H9 (cell line): ENCODE data around the gene KCNN3. TPM values are rescaled to one million over a fixed set of nuclear protein-coding genes. Genes with fewer than 3 reads are reported as not detected.

Experiments
- DNase-seq: peaks from one replicate; pipeline ENCODE4 v3.0.0-alpha.2; 2017
- H2AFZ ChIP-seq: one replicate; pipeline ENCODE4 v1.6.1; 2013; ENCODE audit warnings: mild to moderate bottlenecking, low read length, control low read depth, moderate library complexity
- H2AK5ac ChIP-seq: 2 replicates; pipeline ENCODE4 v1.6.1; 2013; ENCODE audit warnings: low read length, control low read depth, mixed read lengths; ENCODE audit not compliant: insufficient read length
- H2BK120ac ChIP-seq: one replicate; pipeline ENCODE4 v1.6.1; 2013; ENCODE audit warnings: low read depth, mild to moderate bottlenecking, low read length, control low read depth, inconsistent platforms; ENCODE audit not compliant: poor library complexity, severe bottlenecking
- H2BK12ac ChIP-seq: 2 replicates; pipeline ENCODE4 v1.6.1; 2013; ENCODE audit warnings: low read length, control low read depth, mixed read lengths, low read depth; ENCODE audit not compliant: insufficient read length
- H2BK15ac ChIP-seq: 2 replicates; pipeline ENCODE4 v1.6.1; 2013; ENCODE audit warnings: low read depth, low read length, control low read depth
- H2BK20ac ChIP-seq: one replicate; pipeline ENCODE4 v1.6.1; 2013; ENCODE audit warnings: low read depth, mild to moderate bottlenecking, low read length, control low read depth, inconsistent platforms; ENCODE audit not compliant: poor library complexity, severe bottlenecking
- H2BK5ac ChIP-seq: 2 replicates; pipeline ENCODE4 v1.6.1; 2013; ENCODE audit warnings: low read length, control low read depth, mixed read lengths; ENCODE audit not compliant: insufficient read length
- H3K14ac ChIP-seq: 2 replicates; pipeline ENCODE4 v1.6.1; 2013; ENCODE audit warnings: low read length, control low read depth; ENCODE audit not compliant: insufficient read depth
- H3K18ac ChIP-seq: 2 replicates; pipeline ENCODE4 v1.6.1; 2013; ENCODE audit warnings: low read depth, mild to moderate bottlenecking, mixed read lengths, low read length, control low read depth; ENCODE audit not compliant: insufficient read length
- H3K23ac ChIP-seq: 2 replicates; pipeline ENCODE4 v1.6.1; 2013; ENCODE audit warnings: low read length, control low read depth, mixed read lengths, low read depth; ENCODE audit not compliant: insufficient read length
- H3K23me2 ChIP-seq: 2 replicates; pipeline ENCODE4 v1.6.1; 2013; ENCODE audit warnings: low read depth, mild to moderate bottlenecking, mixed read lengths, low read length, control low read depth; ENCODE audit not compliant: insufficient read length, poor library complexity, severe bottlenecking
- H3K27ac ChIP-seq: 2 replicates; pipeline ENCODE4 v1.5.1; 2013; ENCODE audit warnings: low read length, control low read depth, mixed read lengths, low read depth; ENCODE audit not compliant: insufficient read length
- H3K27me3 ChIP-seq: 2 replicates; pipeline ENCODE4 v1.6.1; 2013; ENCODE audit warnings: low read length, control low read depth, inconsistent platforms; ENCODE audit not compliant: insufficient read depth
- H3K4ac ChIP-seq: 2 replicates; pipeline ENCODE4 v1.6.1; 2013; ENCODE audit warnings: low read depth, mild to moderate bottlenecking, control low read depth, inconsistent platforms, low read length, moderate library complexity
- H3K4me1 ChIP-seq: 2 replicates; pipeline ENCODE4 v1.6.1; 2013; ENCODE audit warnings: low read length, control low read depth, inconsistent platforms; ENCODE audit not compliant: insufficient read depth
- H3K4me2 ChIP-seq: 2 replicates; pipeline ENCODE4 v1.6.1; 2013; ENCODE audit warnings: low read length, control low read depth, mixed read lengths; ENCODE audit not compliant: insufficient read length, insufficient read depth
- H3K56ac ChIP-seq: 2 replicates; pipeline ENCODE4 v1.6.1; 2013; ENCODE audit warnings: low read depth, mild to moderate bottlenecking, mixed read lengths, low read length, control low read depth; ENCODE audit not compliant: insufficient read length
- H3K79me1 ChIP-seq: 2 replicates; pipeline ENCODE4 v1.6.1; 2013; ENCODE audit warnings: low read depth, mild to moderate bottlenecking, moderate library complexity, low read length, control low read depth, inconsistent platforms; ENCODE audit not compliant: insufficient read depth, poor library complexity, severe bottlenecking
- H3K79me2 ChIP-seq: 2 replicates; pipeline ENCODE4 v1.6.1; 2013; ENCODE audit warnings: low read length, control low read depth, inconsistent platforms; ENCODE audit not compliant: insufficient read depth
- H3K9ac ChIP-seq: 2 replicates; pipeline ENCODE4 v1.6.1; 2013; ENCODE audit warnings: low read length, control low read depth, mixed read lengths; ENCODE audit not compliant: insufficient read length; ENCODE audit errors: extremely low read depth
- H3K9me3 ChIP-seq: one replicate; pipeline ENCODE4 v1.6.1; 2013; ENCODE audit warnings: low read depth, low read length, inconsistent platforms; ENCODE audit not compliant: control insufficient read depth
- H3T11ph ChIP-seq: one replicate; pipeline ENCODE4 v1.6.1; 2013; ENCODE audit warnings: mild to moderate bottlenecking, low read length, control low read depth, inconsistent platforms
- H4K20me1 ChIP-seq: one replicate; pipeline ENCODE4 v1.6.1; 2013; ENCODE audit not compliant: control insufficient read depth, insufficient read length, insufficient read depth
- H4K5ac ChIP-seq: 2 replicates; pipeline ENCODE4 v1.6.1; 2013; ENCODE audit warnings: low read depth, mild to moderate bottlenecking, mixed read lengths, low read length, control low read depth; ENCODE audit not compliant: insufficient read length
- H4K8ac ChIP-seq: replicated peaks from 2 replicates; pipeline ENCODE4 v1.6.1; 2013; ENCODE audit warnings: low read length, control low read depth, mixed read lengths, low read depth; ENCODE audit not compliant: insufficient read length
- H4K91ac ChIP-seq: 2 replicates; pipeline ENCODE4 v1.6.1; 2013; ENCODE audit warnings: low read depth, mild to moderate bottlenecking, moderate library complexity, mixed read lengths, low read length, control low read depth; ENCODE audit not compliant: insufficient read length
- H3K27ac Mint-ChIP-seq, 3 experiments: 2 replicates in 2 of 3; 3 replicates in 1 of 3; pipeline ENCODE4 v1.8.0; 2020 to 2021; ENCODE audit warnings: mixed read lengths in 3 of 3, mild to moderate bottlenecking in 1 of 3, moderate library complexity in 1 of 3
- H3K27me3 Mint-ChIP-seq: 2 replicates; pipeline ENCODE4 v1.8.0; 2021; ENCODE audit warnings: low read depth, mild to moderate bottlenecking, moderate library complexity, mixed read lengths
- H3K36me3 Mint-ChIP-seq, 3 experiments: 2 replicates in 2 of 3; 3 replicates in 1 of 3; pipeline ENCODE4 v1.8.0; 2020 to 2021; ENCODE audit warnings: low read depth in 3 of 3, mixed read lengths in 3 of 3; ENCODE audit not compliant: insufficient read depth in 1 of 3
- H3K4me1 Mint-ChIP-seq, 2 experiments: 2 replicates each; pipeline ENCODE4 v1.8.0; 2020; ENCODE audit warnings: mixed read lengths in 2 of 2
- H3K4me3 Mint-ChIP-seq, 2 experiments: 2 replicates in 1 of 2; 3 replicates in 1 of 2; pipeline ENCODE4 v1.8.0; 2020 to 2021; ENCODE audit warnings: mild to moderate bottlenecking in 2 of 2, mixed read lengths in 2 of 2, moderate library complexity in 1 of 2
- H3K9me3 Mint-ChIP-seq, 2 experiments: 2 replicates in 1 of 2; 3 replicates in 1 of 2; pipeline ENCODE4 v1.8.0; 2020; ENCODE audit warnings: mild to moderate bottlenecking in 2 of 2, mixed read lengths in 2 of 2, moderate library complexity in 1 of 2
- WGBS: extraction: QIAGEN DNeasy Blood & Tissue Kit; methylation state at CpG from one replicate; pipeline ENCODE4 v1.1.7; 2013; ENCODE audit warnings: missing lambda C conversion rate, low lambda C conversion rate, mixed read lengths; ENCODE audit not compliant: insufficient read length; ENCODE audit errors: extremely low coverage; 5-methylcytosine and 5-hydroxymethylcytosine counted together
- total RNA-seq: library from RNA; stranded (reverse); gene quantifications from 2 replicates; pipeline ENCODE4 v1.2.1, GENCODE V29; 2021
- TF ChIP-seq, protein P1 (sequence below): fragments of 200-600 bp; sonication (generic); conservative IDR thresholded peaks from 3 replicates; pipeline ENCODE4 v1.8.0; 2021; ENCODE audit warnings: antibody characterized with exemption, mild to moderate bottlenecking

Gene KCNN3
- total RNA-seq, 1 experiment from 2014 or later: 0.83 TPM

DNA sequence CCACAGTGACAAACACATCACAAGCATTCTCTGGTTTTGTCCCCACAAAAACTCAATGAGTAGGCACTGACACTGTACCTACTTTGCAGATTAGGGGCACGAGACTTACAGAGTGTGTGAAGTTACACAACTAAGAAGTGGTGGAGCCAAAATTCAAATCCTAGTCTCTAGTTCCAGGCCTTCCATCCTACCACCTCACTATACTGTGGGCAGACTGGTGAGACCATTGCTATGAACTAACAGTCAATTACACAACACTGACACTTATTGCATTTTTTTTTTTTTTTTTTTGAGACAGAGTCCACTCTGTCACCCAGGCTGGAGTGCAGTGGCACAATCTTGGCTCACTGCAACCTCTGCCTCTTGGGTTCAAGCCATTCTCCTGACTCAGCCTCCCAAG is 71.4 kb downstream of the KCNN3 start:
- no peak overlapping the region for H2BK20ac ChIP-seq

More for the DNA sequence above, 71.4 kb downstream of the KCNN3 start:
- Histone ChIP-seq H3K56ac (no peak overlapping the region), H3K4me2 (no peak overlapping the region), H3K4ac (no peak overlapping the region), H3K9ac (no peak overlapping the region), H3K23ac (no peak overlapping the region), H3K27me3 (no peaks in the 10 kb centered on the region), H2AK5ac (no peak overlapping the region), H3K4me1 (no peaks in the 10 kb centered on the region), H3T11ph (no peak overlapping the region), H3K79me1 (no peaks in the 10 kb centered on the region), H4K8ac (no peak overlapping the region), H3K23me2 (no peaks in the 10 kb centered on the region), H3K18ac (no peak overlapping the region), H2BK120ac (no peak overlapping the region), H4K20me1 (no peaks in the 10 kb centered on the region), H4K91ac (no peak overlapping the region), H2BK15ac (no peak overlapping the region), H3K9me3 (no peaks in the 10 kb centered on the region), H2BK12ac (no peak overlapping the region), H4K5ac (no peak overlapping the region), H2BK5ac (no peak overlapping the region), H3K79me2 (no peaks in the 10 kb centered on the region), H2AFZ (no peak overlapping the region), H3K27ac (no peak overlapping the region), H3K14ac (no peak overlapping the region)
- H3K4me1 Mint-ChIP-seq: peaks cover 2% of the 10 kb centered on the region in 2 experiments; a peak in 1 of 4 replicates
- H3K27me3 Mint-ChIP-seq: peaks cover 7% of the 10 kb centered on the region
- H3K4me3 Mint-ChIP-seq: no peak overlapping the region
- no peak overlapping the region for H3K27ac Mint-ChIP-seq
- TF ChIP-seq, protein P1, sequence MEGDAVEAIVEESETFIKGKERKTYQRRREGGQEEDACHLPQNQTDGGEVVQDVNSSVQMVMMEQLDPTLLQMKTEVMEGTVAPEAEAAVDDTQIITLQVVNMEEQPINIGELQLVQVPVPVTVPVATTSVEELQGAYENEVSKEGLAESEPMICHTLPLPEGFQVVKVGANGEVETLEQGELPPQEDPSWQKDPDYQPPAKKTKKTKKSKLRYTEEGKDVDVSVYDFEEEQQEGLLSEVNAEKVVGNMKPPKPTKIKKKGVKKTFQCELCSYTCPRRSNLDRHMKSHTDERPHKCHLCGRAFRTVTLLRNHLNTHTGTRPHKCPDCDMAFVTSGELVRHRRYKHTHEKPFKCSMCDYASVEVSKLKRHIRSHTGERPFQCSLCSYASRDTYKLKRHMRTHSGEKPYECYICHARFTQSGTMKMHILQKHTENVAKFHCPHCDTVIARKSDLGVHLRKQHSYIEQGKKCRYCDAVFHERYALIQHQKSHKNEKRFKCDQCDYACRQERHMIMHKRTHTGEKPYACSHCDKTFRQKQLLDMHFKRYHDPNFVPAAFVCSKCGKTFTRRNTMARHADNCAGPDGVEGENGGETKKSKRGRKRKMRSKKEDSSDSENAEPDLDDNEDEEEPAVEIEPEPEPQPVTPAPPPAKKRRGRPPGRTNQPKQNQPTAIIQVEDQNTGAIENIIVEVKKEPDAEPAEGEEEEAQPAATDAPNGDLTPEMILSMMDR: no peak
- WGBS: no CpG with 5 or more reads among the region's 1 CpG
- no peaks in the 10 kb centered on the region for H3K36me3 Mint-ChIP-seq
- no peaks in the 10 kb centered on the region for H3K9me3 Mint-ChIP-seq
- no peak for DNase-seq
